ENCODE results near the gene P3R3URF. TPM values are rescaled to one million over a fixed set of nuclear protein-coding genes. Genes with fewer than 3 reads are reported as not detected.

The P3R3URF gene
- total RNA-seq, 5 donors from 2014 or later (not counting 1 experiment from before 2014, with no cell fraction given), result not detected

DNA sequence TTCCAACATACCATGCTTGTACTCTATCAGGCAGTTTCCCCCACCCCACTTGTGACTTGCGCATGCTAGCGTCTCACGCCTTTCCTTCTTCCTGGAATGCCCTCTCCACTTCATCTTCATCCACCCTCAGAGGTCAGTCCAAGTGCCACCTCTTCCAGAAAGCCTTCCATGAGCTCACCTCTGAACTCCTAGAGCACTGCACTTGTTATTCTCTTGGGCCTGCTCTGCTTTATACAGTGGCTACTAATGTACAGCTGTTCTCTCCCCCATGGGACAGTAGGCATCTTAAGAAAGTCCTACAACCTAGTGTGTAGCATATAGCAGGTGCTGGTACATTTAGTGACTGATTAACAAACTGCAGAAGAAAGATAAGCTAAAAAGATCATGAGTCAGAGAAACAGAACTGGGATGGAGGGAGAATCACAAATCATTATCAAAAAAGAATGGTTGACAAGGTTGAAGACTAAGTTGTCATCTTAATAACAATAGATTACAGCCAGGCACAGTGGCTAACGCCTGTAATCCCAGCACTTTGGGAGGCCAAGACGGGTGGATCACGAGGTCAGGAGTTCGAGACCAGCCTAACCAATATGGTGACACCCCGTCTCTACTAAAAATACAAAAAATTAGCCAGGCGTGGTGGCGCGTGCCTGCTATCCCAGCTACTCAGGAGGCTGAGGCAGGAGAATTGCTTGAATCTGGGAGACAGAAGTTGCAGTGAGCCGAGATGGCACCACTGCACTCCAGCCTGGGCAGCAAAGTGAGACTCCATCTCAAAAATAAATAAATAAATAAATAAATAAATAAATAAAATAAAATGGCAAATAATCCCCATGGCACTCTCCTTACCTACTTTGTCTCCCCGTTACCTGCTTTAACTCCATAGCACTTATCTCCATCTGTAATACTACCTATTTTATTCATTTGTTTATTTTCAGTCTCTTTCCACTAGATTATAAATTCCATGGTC, 17.7 kb downstream of the P3R3URF start:
- Mint-ChIP-seq H3K4me1 (no peaks in the 10 kb centered on the region), H3K27ac (no peak overlapping the region), H3K4me3 (no peak overlapping the region), H3K9me3 (no peaks in the 10 kb centered on the region), H3K27me3 (no peaks in the 10 kb centered on the region), H3K36me3 (no peaks in the 10 kb centered on the region)
- 88% methylated on average over 9 of the region's 13 CpGs for WGBS (ENCODE audit: insufficient coverage)
- no peaks in the 10 kb centered on the region for H3K4me1 ChIP-seq (ENCODE audit: control insufficient read depth in 1 of 2, extremely low read depth in 1 of 2, insufficient read depth in 2 of 2, low read length in 2 of 2)
- H3K4me3 ChIP-seq (ENCODE audit: control insufficient read depth in 1 of 2, extremely low read depth in 1 of 2, low read length in 1 of 2), result no peak overlapping the region
- no peak overlapping the region for H3K27ac ChIP-seq (ENCODE audit: low read length)
- ChIA-PET POLR2A (interaction anchor here in 1 of 2 donors (1.3 kb wide), 1 partner anchor 24 kb away, joined by 3 read pairs; no protein-coding TSS in a partner anchor), CTCF (interaction anchor here in 1 of 2 donors (0.6 kb wide), 1 partner anchor 12 kb away, joined by 4 read pairs; no protein-coding TSS in a partner anchor)
- no peak for ATAC-seq (replicated peaks in 1 of 4)
- no peaks in the 10 kb centered on the region for H3K36me3 ChIP-seq (ENCODE audit: control insufficient read depth in 2 of 2, extremely low read depth in 1 of 2, insufficient read depth in 1 of 2, low read length in 1 of 2)
- DNase-seq, result no peak
- no peaks in the 10 kb centered on the region for H3K27me3 ChIP-seq (replicated peaks in 1 of 2; ENCODE audit: control insufficient read depth in 2 of 2, extremely low read depth in 1 of 2, insufficient read depth in 2 of 2, low read length in 1 of 2)
- H3K9me3 ChIP-seq, result no peaks in the 10 kb centered on the region

DNA sequence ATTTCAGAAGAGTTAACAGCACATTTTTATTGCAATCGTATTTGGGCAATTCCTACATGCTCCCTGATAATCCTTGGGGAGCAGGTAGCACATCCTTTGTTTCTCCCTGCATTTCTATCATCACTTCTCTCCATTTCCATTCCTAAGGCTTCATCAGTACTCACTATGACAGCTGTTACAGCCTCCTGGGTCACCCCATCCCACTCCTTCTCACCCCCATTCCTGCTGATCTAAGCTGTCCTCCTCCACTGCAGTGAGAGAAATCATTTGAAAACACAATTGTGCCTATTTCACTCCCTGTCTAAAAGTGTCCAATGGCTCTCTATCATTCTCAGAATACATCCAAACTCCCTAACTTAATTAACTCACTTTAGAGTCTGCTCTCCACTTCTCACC, 18.4 kb downstream of the P3R3URF start:
- DNase-seq (no peak), ATAC-seq (replicated peaks in 1 of 4) (no peak)
- H3K36me3 ChIP-seq (ENCODE audit: control insufficient read depth in 2 of 2, extremely low read depth in 1 of 2, insufficient read depth in 1 of 2, low read length in 1 of 2), result no peaks in the 10 kb centered on the region
- ChIA-PET CTCF (no interaction called here), POLR2A (interaction anchor here in 1 of 2 donors (1.3 kb wide), 1 partner anchor 25 kb away, joined by 3 read pairs; no protein-coding TSS in a partner anchor)
- Mint-ChIP-seq H3K27ac (no peak overlapping the region), H3K4me3 (no peak overlapping the region), H3K9me3 (no peaks in the 10 kb centered on the region), H3K36me3 (no peaks in the 10 kb centered on the region), H3K27me3 (no peaks in the 10 kb centered on the region), H3K4me1 (no peaks in the 10 kb centered on the region)
- no peaks in the 10 kb centered on the region for H3K9me3 ChIP-seq
- no peaks in the 10 kb centered on the region for H3K27me3 ChIP-seq (replicated peaks in 1 of 2; ENCODE audit: control insufficient read depth in 2 of 2, extremely low read depth in 1 of 2, insufficient read depth in 2 of 2, low read length in 1 of 2)
- H3K4me1 ChIP-seq (ENCODE audit: control insufficient read depth in 1 of 2, extremely low read depth in 1 of 2, insufficient read depth in 2 of 2, low read length in 2 of 2), result no peaks in the 10 kb centered on the region
- no peak overlapping the region for H3K4me3 ChIP-seq (ENCODE audit: control insufficient read depth in 1 of 2, extremely low read depth in 1 of 2, low read length in 1 of 2)
- H3K27ac ChIP-seq (ENCODE audit: low read length), result no peak overlapping the region
- 100% methylated on average over 1 of the region's 1 CpG for WGBS (ENCODE audit: insufficient coverage)

DNA sequence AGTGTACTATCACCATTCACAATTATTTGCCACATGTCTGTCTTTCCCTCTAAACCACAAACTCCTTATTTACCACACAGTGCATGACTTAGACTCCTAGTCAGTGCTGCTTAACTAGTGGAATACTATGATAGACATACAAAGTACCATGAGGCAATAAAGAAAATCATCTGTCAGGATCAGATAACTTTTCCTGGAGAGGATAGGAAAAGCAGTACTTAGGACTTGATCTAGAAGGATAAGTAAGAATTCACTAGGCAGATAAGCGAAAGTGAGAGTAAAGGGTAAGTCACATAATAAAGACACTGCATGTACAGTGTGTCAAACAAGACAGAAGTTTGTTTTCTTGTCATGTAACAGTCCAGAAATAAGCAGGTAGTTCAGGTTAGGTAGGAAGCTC, 22.6 kb downstream of the P3R3URF start:
- ATAC-seq (replicated peaks in 1 of 4) (no peak), DNase-seq (no peak)
- no peak overlapping the region for H3K4me3 Mint-ChIP-seq
- no peak overlapping the region for H3K27ac Mint-ChIP-seq
- Histone ChIP-seq H3K4me3 (ENCODE audit: control insufficient read depth in 1 of 2, extremely low read depth in 1 of 2, low read length in 1 of 2) (no peak overlapping the region), H3K4me1 (ENCODE audit: control insufficient read depth in 1 of 2, extremely low read depth in 1 of 2, insufficient read depth in 2 of 2, low read length in 2 of 2) (no peaks in the 10 kb centered on the region), H3K36me3 (ENCODE audit: control insufficient read depth in 2 of 2, extremely low read depth in 1 of 2, insufficient read depth in 1 of 2, low read length in 1 of 2) (no peaks in the 10 kb centered on the region), H3K27ac (ENCODE audit: low read length) (no peak overlapping the region), H3K9me3 (no peaks in the 10 kb centered on the region), H3K27me3 (replicated peaks in 1 of 2; ENCODE audit: control insufficient read depth in 2 of 2, extremely low read depth in 1 of 2, insufficient read depth in 2 of 2, low read length in 1 of 2) (no peaks in the 10 kb centered on the region)
- H3K36me3 Mint-ChIP-seq, result no peaks in the 10 kb centered on the region
- no peaks in the 10 kb centered on the region for H3K9me3 Mint-ChIP-seq
- WGBS (ENCODE audit: insufficient coverage), result 100% methylated on average over 1 of the region's 1 CpG
- no peaks in the 10 kb centered on the region for H3K4me1 Mint-ChIP-seq
- ChIA-PET POLR2A (no interaction called here), CTCF (no interaction called here)
- no peaks in the 10 kb centered on the region for H3K27me3 Mint-ChIP-seq

DNA sequence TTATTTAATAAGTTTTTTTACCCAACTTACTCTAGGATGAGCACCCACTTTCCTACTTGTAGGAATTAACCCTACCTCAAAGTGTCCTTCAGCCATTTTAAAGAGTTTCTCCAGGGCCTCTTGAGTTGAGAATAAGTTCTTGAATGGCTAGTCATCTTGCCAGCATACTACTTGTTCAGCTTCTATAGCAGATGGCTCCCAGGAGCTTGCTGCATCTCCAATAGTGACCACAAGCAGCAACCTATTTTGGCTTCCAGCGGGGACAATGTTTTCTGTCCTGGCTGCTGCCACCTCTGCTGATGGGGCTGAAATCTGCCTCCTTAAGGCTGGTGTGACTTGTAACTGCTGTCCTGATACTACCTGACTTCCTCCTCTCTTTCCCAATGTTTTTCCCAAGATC, 23.1 kb downstream of the P3R3URF start:
- Mint-ChIP-seq H3K4me3 (no peak overlapping the region), H3K36me3 (no peaks in the 10 kb centered on the region), H3K27me3 (no peaks in the 10 kb centered on the region), H3K9me3 (no peaks in the 10 kb centered on the region), H3K4me1 (no peaks in the 10 kb centered on the region), H3K27ac (no peak overlapping the region)
- CTCF ChIA-PET, result no interaction called here
- POLR2A ChIA-PET, result no interaction called here
- 86% methylated on average over 1 of the region's 1 CpG for WGBS (ENCODE audit: insufficient coverage)
- no peak for DNase-seq
- H3K4me1 ChIP-seq (ENCODE audit: control insufficient read depth in 1 of 2, extremely low read depth in 1 of 2, insufficient read depth in 2 of 2, low read length in 2 of 2), result no peaks in the 10 kb centered on the region
- ATAC-seq (replicated peaks in 1 of 4), result no peak
- no peak overlapping the region for H3K27ac ChIP-seq (ENCODE audit: low read length)
- H3K27me3 ChIP-seq (replicated peaks in 1 of 2; ENCODE audit: control insufficient read depth in 2 of 2, extremely low read depth in 1 of 2, insufficient read depth in 2 of 2, low read length in 1 of 2), result no peaks in the 10 kb centered on the region
- H3K9me3 ChIP-seq, result no peaks in the 10 kb centered on the region
- no peaks in the 10 kb centered on the region for H3K36me3 ChIP-seq (ENCODE audit: control insufficient read depth in 2 of 2, extremely low read depth in 1 of 2, insufficient read depth in 1 of 2, low read length in 1 of 2)
- no peak overlapping the region for H3K4me3 ChIP-seq (ENCODE audit: control insufficient read depth in 1 of 2, extremely low read depth in 1 of 2, low read length in 1 of 2)

DNA sequence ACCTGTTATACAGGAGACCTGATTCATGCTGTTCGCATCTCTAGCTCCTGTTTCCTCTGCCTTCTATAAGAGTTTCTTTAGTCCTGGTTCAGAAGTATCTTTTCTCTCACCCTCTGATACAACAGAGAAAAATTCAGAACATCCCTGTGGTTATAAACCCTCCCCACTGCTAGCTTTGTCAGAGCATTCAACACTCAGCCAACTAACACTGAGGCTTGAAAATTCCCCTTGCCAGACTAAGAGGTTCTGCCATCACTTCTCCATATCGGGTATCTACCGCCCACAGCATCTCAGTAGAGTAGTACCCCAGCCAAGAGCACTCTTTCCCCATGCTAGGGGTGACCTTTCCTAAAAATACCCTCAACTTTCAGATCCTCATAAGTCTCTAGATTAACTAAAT, 24.3 kb downstream of the P3R3URF start:
- no peaks in the 10 kb centered on the region for H3K36me3 Mint-ChIP-seq
- Histone ChIP-seq H3K27me3 (replicated peaks in 1 of 2; ENCODE audit: control insufficient read depth in 2 of 2, extremely low read depth in 1 of 2, insufficient read depth in 2 of 2, low read length in 1 of 2) (no peaks in the 10 kb centered on the region), H3K4me1 (ENCODE audit: control insufficient read depth in 1 of 2, extremely low read depth in 1 of 2, insufficient read depth in 2 of 2, low read length in 2 of 2) (no peaks in the 10 kb centered on the region), H3K4me3 (ENCODE audit: control insufficient read depth in 1 of 2, extremely low read depth in 1 of 2, low read length in 1 of 2) (no peak overlapping the region), H3K9me3 (no peaks in the 10 kb centered on the region), H3K36me3 (ENCODE audit: control insufficient read depth in 2 of 2, extremely low read depth in 1 of 2, insufficient read depth in 1 of 2, low read length in 1 of 2) (no peaks in the 10 kb centered on the region), H3K27ac (ENCODE audit: low read length) (no peak overlapping the region)
- 79% methylated on average over 2 of the region's 3 CpGs for WGBS (ENCODE audit: insufficient coverage)
- H3K27ac Mint-ChIP-seq, result no peak overlapping the region
- H3K9me3 Mint-ChIP-seq, result no peaks in the 10 kb centered on the region
- DNase-seq (no peak), ATAC-seq (replicated peaks in 1 of 4) (no peak)
- H3K4me1 Mint-ChIP-seq, result no peaks in the 10 kb centered on the region
- H3K27me3 Mint-ChIP-seq, result no peaks in the 10 kb centered on the region
- POLR2A ChIA-PET, result no interaction called here
- CTCF ChIA-PET, result no interaction called here
- no peak overlapping the region for H3K4me3 Mint-ChIP-seq

DNA sequence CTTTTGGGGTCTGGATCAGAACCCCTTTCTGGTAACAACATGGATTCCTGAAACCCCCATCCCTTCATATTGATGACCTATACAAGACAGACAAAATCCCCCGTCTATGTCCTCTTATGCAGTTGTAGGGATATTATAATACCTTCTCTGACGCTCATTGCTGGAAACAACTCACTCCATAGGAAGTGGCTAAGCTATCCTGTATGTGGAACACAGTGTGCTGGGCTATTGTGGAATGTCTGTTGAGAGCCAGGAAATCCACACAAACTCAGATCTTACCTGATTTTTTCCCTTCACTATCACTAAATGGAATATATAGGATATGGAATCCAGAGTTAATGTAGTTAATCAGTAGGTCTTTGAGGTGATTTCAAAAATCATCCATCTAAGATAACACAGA, 26.2 kb downstream of the P3R3URF start:
- Mint-ChIP-seq H3K27ac (no peak overlapping the region), H3K27me3 (no peaks in the 10 kb centered on the region), H3K4me3 (no peak overlapping the region), H3K36me3 (no peaks in the 10 kb centered on the region), H3K9me3 (no peaks in the 10 kb centered on the region), H3K4me1 (no peaks in the 10 kb centered on the region)
- ATAC-seq (replicated peaks in 1 of 4) (no peak), DNase-seq (no peak)
- Histone ChIP-seq H3K27ac (ENCODE audit: low read length) (no peak overlapping the region), H3K36me3 (ENCODE audit: control insufficient read depth in 2 of 2, extremely low read depth in 1 of 2, insufficient read depth in 1 of 2, low read length in 1 of 2) (no peaks in the 10 kb centered on the region), H3K9me3 (no peaks in the 10 kb centered on the region), H3K4me3 (ENCODE audit: control insufficient read depth in 1 of 2, extremely low read depth in 1 of 2, low read length in 1 of 2) (no peak overlapping the region), H3K27me3 (replicated peaks in 1 of 2; ENCODE audit: control insufficient read depth in 2 of 2, extremely low read depth in 1 of 2, insufficient read depth in 2 of 2, low read length in 1 of 2) (no peaks in the 10 kb centered on the region), H3K4me1 (ENCODE audit: control insufficient read depth in 1 of 2, extremely low read depth in 1 of 2, insufficient read depth in 2 of 2, low read length in 2 of 2) (no peaks in the 10 kb centered on the region)
- no CpG with 5 or more reads among the region's 2 CpGs for WGBS (ENCODE audit: insufficient coverage)
- ChIA-PET CTCF (interaction anchor here in 1 of 2 donors (0.6 kb wide), 1 partner anchor 217 kb away, joined by 4 read pairs; no protein-coding TSS in a partner anchor), POLR2A (no interaction called here)
